Pancreas (tissue), 10 donors: ENCODE measurements around the gene MYZAP. TPM values are rescaled to one million over a fixed set of nuclear protein-coding genes. Genes with fewer than 3 reads are reported as not detected.

Experiments
- ATAC-seq, 4 donors: fragments of 200-7000 bp; cut with Tn5 transposase; one replicate each; pipeline versions ENCODE4 v1.8.0 to v1.9.1; 2020; ENCODE audit warnings: mild to moderate bottlenecking in 4 of 4, moderate library complexity in 4 of 4
- DNase-seq, 6 donors: peaks; one replicate each; pipeline ENCODE4 v3.0.0-alpha.2; 2020
- FAIRE-seq: peaks from 2 replicates; lab custom pipeline; 2012; peaks lifted over from hg19 to GRCh38; lab: Jason Lieb, UNC
- H3K27ac ChIP-seq, 4 donors: fragments of 200-600 bp; sonication (generic); 1 replicate in 3 of 4; 2 replicates in 1 of 4; pipeline versions ENCODE4 v1.5.0 to v1.8.0; 2020
- H3K27me3 ChIP-seq, 4 donors: fragments of 200-600 bp; one replicate each; pipeline ENCODE4 v1.8.0; 2021
- H3K36me3 ChIP-seq, 3 donors: fragments of 200-600 bp; sonication (generic) in 1 of 3; one replicate each; pipeline versions ENCODE4 v1.5.0 to v1.8.0; 2020 to 2021
- H3K4me1 ChIP-seq, 3 donors: fragments of 200-600 bp; one replicate each; pipeline ENCODE4 v1.8.0; 2021
- H3K4me3 ChIP-seq, 4 donors: fragments of 200-600 bp; sonication (generic) in 2 of 4; one replicate each; pipeline versions ENCODE4 v1.5.0 to v1.8.0; 2020 to 2021
- H3K9me3 ChIP-seq, 4 donors: fragments of 200-600 bp; one replicate each; pipeline ENCODE4 v1.8.0; 2021
- WGBS, 2 donors: extraction: QIAGEN DNeasy Blood & Tissue Kit; methylation state at CpG; one replicate each; pipeline ENCODE4 v1.1.7; 2013; 5-methylcytosine and 5-hydroxymethylcytosine counted together
- intact Hi-C, 3 donors: fragments of 100-400 bp; cut with DNase I; formaldehyde crosslinking; loops; one replicate each; pipeline versions ENCODE4 v1.11.1 to v1.14.2; 2022
- polyA plus RNA-seq, 2 donors: library from polyadenylated mRNA; stranded (reverse); fragments of 200-250 nt; gene quantifications; one replicate each; pipeline ENCODE4 v1.2.3, GENCODE V29; 2013
- total RNA-seq, 6 donors: library from RNA; stranded (reverse); fragmentation: NEBNext Ultra II Directional in 4 of 6; extraction: Animal tissue kit (Norgen Biotek cat#: 25700) in 4 of 6; gene quantifications; one replicate each; pipeline versions ENCODE4 v1.2.1 to v1.2.4, GENCODE V29; 2021 to 2023
- TF ChIP-seq, protein P1 (sequence below), 4 donors: fragments of 200-600 bp; sonication (generic) in 3 of 4; IDR thresholded peaks; one replicate each; pipeline versions ENCODE4 v1.5.0 to v1.8.0; 2021; ENCODE audit warnings: antibody characterized with exemption in 4 of 4
- donor health status: healthy with polysubstance abuse.
- donor health status: DM: no; HTN: no; CAD: no; lungs with moderate emphysema.
- donor health status: DM: no; HTN: no; CAD: no.
- donor health status: control.
- donor health status: control.
- donor health status: Bipolar disorder and iron deficiency.
- donor health status: DM: yes; HTN: yes; CAD: no.
- donor health status: DM: no; HTN: no; CAD: no.
- donor health status: DM: no; HTN: no; CAD: no.
- donor health status: DM: yes; HTN: yes; CAD: no.

MYZAP gene
- total and polyA plus RNA-seq, 8 donors: 5.4 to 13.4 (median 9.4) TPM

DNA sequence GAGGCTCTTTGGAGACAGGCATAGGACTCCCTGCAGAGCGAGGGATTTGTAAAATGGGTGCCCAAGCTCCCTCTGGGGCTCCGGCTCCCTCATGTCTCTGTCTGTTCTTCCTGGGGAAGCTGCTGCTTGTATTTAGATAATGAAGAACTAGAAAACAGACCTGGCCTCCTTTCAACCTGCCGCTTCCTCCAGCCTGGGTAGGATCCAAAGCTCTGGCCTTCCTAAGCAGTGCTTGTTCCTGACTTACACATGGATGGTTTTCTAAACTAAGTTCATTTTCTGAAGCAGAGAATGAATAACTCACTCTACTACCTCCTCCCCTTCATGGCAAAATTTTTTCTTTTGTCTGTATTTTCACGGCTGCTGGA is 36.9 kb upstream of the MYZAP start:
- 67 to 82% methylated on average over 4 of the region's 4 CpGs for WGBS, 2 donors
- FAIRE-seq: no peak
- no peaks in the 10 kb centered on the region for H3K36me3 ChIP-seq
- H3K4me3 ChIP-seq: no peak overlapping the region
- intact Hi-C loops: loop anchor here in 1 of 3 donors (5.0 kb wide), 1 partner anchor 58 kb away; no protein-coding TSS in a partner anchor
- no peaks in the 10 kb centered on the region for H3K9me3 ChIP-seq
- peak in 1 of 6 donors; percentile 9 for DNase-seq
- ATAC-seq: no peak
- peak overlapping the region in 1 of 4 donors; percentile 17 for H3K27ac ChIP-seq
- no peaks in the 10 kb centered on the region for H3K27me3 ChIP-seq
- peaks cover 5 to 15% (median 8%) of the 10 kb centered on the region in 3 donors for H3K4me1 ChIP-seq
- TF ChIP-seq, protein P1, sequence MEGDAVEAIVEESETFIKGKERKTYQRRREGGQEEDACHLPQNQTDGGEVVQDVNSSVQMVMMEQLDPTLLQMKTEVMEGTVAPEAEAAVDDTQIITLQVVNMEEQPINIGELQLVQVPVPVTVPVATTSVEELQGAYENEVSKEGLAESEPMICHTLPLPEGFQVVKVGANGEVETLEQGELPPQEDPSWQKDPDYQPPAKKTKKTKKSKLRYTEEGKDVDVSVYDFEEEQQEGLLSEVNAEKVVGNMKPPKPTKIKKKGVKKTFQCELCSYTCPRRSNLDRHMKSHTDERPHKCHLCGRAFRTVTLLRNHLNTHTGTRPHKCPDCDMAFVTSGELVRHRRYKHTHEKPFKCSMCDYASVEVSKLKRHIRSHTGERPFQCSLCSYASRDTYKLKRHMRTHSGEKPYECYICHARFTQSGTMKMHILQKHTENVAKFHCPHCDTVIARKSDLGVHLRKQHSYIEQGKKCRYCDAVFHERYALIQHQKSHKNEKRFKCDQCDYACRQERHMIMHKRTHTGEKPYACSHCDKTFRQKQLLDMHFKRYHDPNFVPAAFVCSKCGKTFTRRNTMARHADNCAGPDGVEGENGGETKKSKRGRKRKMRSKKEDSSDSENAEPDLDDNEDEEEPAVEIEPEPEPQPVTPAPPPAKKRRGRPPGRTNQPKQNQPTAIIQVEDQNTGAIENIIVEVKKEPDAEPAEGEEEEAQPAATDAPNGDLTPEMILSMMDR (IDR thresholded peaks at IDR 0.05): no peak

DNA sequence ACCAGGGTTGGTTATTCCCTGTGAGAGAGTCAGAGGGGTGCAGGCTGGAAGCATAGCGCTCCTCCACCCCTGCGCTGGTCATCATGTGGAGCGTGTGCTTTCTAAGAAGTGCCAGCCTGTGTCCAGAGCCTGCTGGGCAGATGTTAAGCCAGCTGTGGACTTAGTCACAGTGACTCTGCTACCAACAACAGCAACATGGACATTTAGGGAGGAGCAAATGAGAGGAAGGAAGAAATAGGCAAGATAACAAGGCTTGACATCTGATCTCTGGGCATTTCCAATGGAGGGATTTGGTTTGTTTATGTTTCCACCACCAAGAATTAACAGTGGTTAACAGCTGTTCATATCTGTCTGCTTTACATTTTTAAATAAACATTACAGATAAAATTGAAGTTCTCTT is 36.4 kb upstream of the MYZAP start:
- intact Hi-C loops: loop anchor here in 1 of 3 donors (5.0 kb wide), 1 partner anchor 57 kb away; no protein-coding TSS in a partner anchor
- 91 to 96% methylated on average over 3 of the region's 3 CpGs for WGBS, 2 donors
- no peaks in the 10 kb centered on the region for H3K9me3 ChIP-seq
- DNase-seq (peak in 1 of 6 donors; percentile 4), ATAC-seq (no peak), FAIRE-seq (no peak)
- TF ChIP-seq, protein P1 (IDR thresholded peaks at IDR 0.05): no peak
- peaks cover 8 to 10% (median 8%) of the 10 kb centered on the region in 3 donors for H3K4me1 ChIP-seq
- H3K4me3 ChIP-seq: no peak overlapping the region
- H3K27me3 ChIP-seq: no peaks in the 10 kb centered on the region
- H3K36me3 ChIP-seq: no peaks in the 10 kb centered on the region
- no peak overlapping the region for H3K27ac ChIP-seq

GRCh38 chr15:57556040-57556439 is 35.7 kb upstream of the MYZAP start:
- TF ChIP-seq, protein P1 (IDR thresholded peaks at IDR 0.05): no peak
- Histone ChIP-seq H3K36me3 (no peaks in the 10 kb centered on the region), H3K4me1 (peaks cover 3 to 6% (median 3%) of the 10 kb centered on the region in 3 donors), H3K27ac (no peak overlapping the region), H3K27me3 (no peaks in the 10 kb centered on the region), H3K9me3 (no peaks in the 10 kb centered on the region), H3K4me3 (no peak overlapping the region)
- ATAC-seq: no peak
- intact Hi-C loops: loop anchor here in 1 of 3 donors (5.0 kb wide), 1 partner anchor 56 kb away; no protein-coding TSS in a partner anchor
- WGBS, 2 donors: 86 to 94% methylated on average over 9 of the region's 9 CpGs
- DNase-seq: peak in 1 of 6 donors; percentile 6
- no peak for FAIRE-seq

- TF ChIP-seq, protein P1 (IDR thresholded peaks at IDR 0.05): no peak
- FAIRE-seq: no peak
- DNase-seq: no peak
- ATAC-seq: no peak
- Histone ChIP-seq H3K27me3 (no peaks in the 10 kb centered on the region), H3K9me3 (no peaks in the 10 kb centered on the region), H3K27ac (no peak overlapping the region), H3K4me3 (no peak overlapping the region), H3K36me3 (no peaks in the 10 kb centered on the region), H3K4me1 (peaks cover 3 to 6% (median 4%) of the 10 kb centered on the region in 3 donors)
- intact Hi-C loops: loop anchor here in 1 of 3 donors (5.0 kb wide), 1 partner anchor 55 kb away; no protein-coding TSS in a partner anchor
- WGBS, 2 donors: 93 to 96% methylated on average over 3 of the region's 3 CpGs
These were observed 34.4 kb upstream of the MYZAP start for GRCh38 chr15:57557267-57557666.

GRCh38 chr15:57557810-57558209 is 33.9 kb upstream of the MYZAP start:
- intact Hi-C loops: loop anchor here in 1 of 3 donors (5.0 kb wide), 1 partner anchor 54 kb away; no protein-coding TSS in a partner anchor
- ATAC-seq (no peak), DNase-seq (no peak), FAIRE-seq (no peak)
- WGBS, 2 donors: 90 to 92% methylated on average over 6 of the region's 6 CpGs
- Histone ChIP-seq H3K4me1 (peaks cover 3 to 6% (median 4%) of the 10 kb centered on the region in 3 donors), H3K27ac (no peak overlapping the region), H3K4me3 (no peak overlapping the region), H3K27me3 (no peaks in the 10 kb centered on the region), H3K9me3 (no peaks in the 10 kb centered on the region), H3K36me3 (no peaks in the 10 kb centered on the region)
- TF ChIP-seq, protein P1 (IDR thresholded peaks at IDR 0.05): no peak
